ENCODE results near the gene NHLH2. TPM values are rescaled to one million over a fixed set of nuclear protein-coding genes. Genes with fewer than 3 reads are reported as not detected.

Gene NHLH2
- total RNA-seq, 1 donor from 2014 or later: not detected

GRCh38 chr1:115867216-115867615, 26.3 kb upstream of the NHLH2 start:
- no peak for TF ChIP-seq CTCF (IDR thresholded peaks at IDR 0.05)
- DNase-seq (ENCODE audit: low spot score in 2 of 2): no peak
- Histone ChIP-seq H3K4me3 (no peak overlapping the region), H3K9me3 (no peaks in the 10 kb centered on the region), H3K27ac (no peak overlapping the region), H3K36me3 (no peaks in the 10 kb centered on the region), H3K27me3 (no peaks in the 10 kb centered on the region), H3K4me1 (no peaks in the 10 kb centered on the region)
- intact Hi-C loops (cut with DNase I): no loop called here

GRCh38 chr1:115865704-115866380, 24.9 kb upstream of the NHLH2 start:
- H3K36me3 ChIP-seq: no peaks in the 10 kb centered on the region
- H3K9me3 ChIP-seq: no peaks in the 10 kb centered on the region
- intact Hi-C loops (cut with DNase I): no loop called here
- no peak for TF ChIP-seq CTCF (IDR thresholded peaks at IDR 0.05)
- no peaks in the 10 kb centered on the region for H3K27me3 ChIP-seq
- no peak for DNase-seq (ENCODE audit: low spot score in 2 of 2)
- no peak overlapping the region for H3K27ac ChIP-seq
- no peak overlapping the region for H3K4me3 ChIP-seq
- no peaks in the 10 kb centered on the region for H3K4me1 ChIP-seq

- DNase-seq (ENCODE audit: low spot score in 2 of 2): no peak
- intact Hi-C loops (cut with DNase I): no loop called here
- Histone ChIP-seq H3K36me3 (no peaks in the 10 kb centered on the region), H3K27me3 (peaks cover 3% of the 10 kb centered on the region), H3K4me3 (no peak overlapping the region), H3K9me3 (no peaks in the 10 kb centered on the region), H3K4me1 (no peaks in the 10 kb centered on the region), H3K27ac (no peak overlapping the region)
- no peak for TF ChIP-seq CTCF (IDR thresholded peaks at IDR 0.05)
Observed at GRCh38 chr1:115862403-115862802, 21.5 kb upstream of the NHLH2 start.

- intact Hi-C loops (cut with DNase I): no loop called here
- H3K4me3 ChIP-seq: no peak overlapping the region
- DNase-seq (ENCODE audit: low spot score in 2 of 2): no peak
- no peaks in the 10 kb centered on the region for H3K4me1 ChIP-seq
- no peak for TF ChIP-seq CTCF (IDR thresholded peaks at IDR 0.05)
- peaks cover 0 to 4% of the 10 kb centered on the region in 2 donors for H3K9me3 ChIP-seq
- H3K27ac ChIP-seq: no peak overlapping the region
- no peaks in the 10 kb centered on the region for H3K36me3 ChIP-seq
- H3K27me3 ChIP-seq: no peaks in the 10 kb centered on the region
Observed at GRCh38 chr1:115854005-115854404, 13.1 kb upstream of the NHLH2 start.

GRCh38 chr1:115850937-115851336, 10.0 kb upstream of the NHLH2 start:
- DNase-seq (ENCODE audit: low spot score in 2 of 2): no peak
- no peak overlapping the region for H3K27ac ChIP-seq
- no peak for TF ChIP-seq CTCF (IDR thresholded peaks at IDR 0.05)
- intact Hi-C loops (cut with DNase I): no loop called here
- peaks cover 0 to 4% of the 10 kb centered on the region in 2 donors for H3K9me3 ChIP-seq
- H3K27me3 ChIP-seq: no peaks in the 10 kb centered on the region
- no peaks in the 10 kb centered on the region for H3K36me3 ChIP-seq
- no peak overlapping the region for H3K4me3 ChIP-seq
- no peaks in the 10 kb centered on the region for H3K4me1 ChIP-seq

- intact Hi-C loops (cut with DNase I): no loop called here
- Histone ChIP-seq H3K4me1 (no peaks in the 10 kb centered on the region), H3K4me3 (no peak overlapping the region), H3K36me3 (no peaks in the 10 kb centered on the region), H3K27me3 (no peaks in the 10 kb centered on the region), H3K27ac (no peak overlapping the region), H3K9me3 (no peaks in the 10 kb centered on the region)
- no peak for DNase-seq (ENCODE audit: low spot score in 2 of 2)
- no peak for TF ChIP-seq CTCF (IDR thresholded peaks at IDR 0.05)
Observed at GRCh38 chr1:115847787-115848186, 6.9 kb upstream of the NHLH2 start.
